Measurements from ENCODE around the gene NPIPB2.

GRCh38 chr16:11893571-11893970, 48.3 kb downstream of the NPIPB2 start:
- TF ChIP-seq CTCF (IDR thresholded peaks at IDR 0.05; ENCODE audit: borderline replicate concordance, extremely low read depth, low read length, poor library complexity, severe bottlenecking) (no peak), EZH2 (IDR thresholded peaks at IDR 0.05; ENCODE audit: borderline replicate concordance, low read depth, low read length, severe bottlenecking) (no peak)
